GM23338 (cell line): ENCODE data around the gene TAB3.

ENCODE experiments used
- CREB1 ChIP-seq: fragments of 250-450 bp; sonication (Bioruptor Pico); IDR thresholded peaks from 2 replicates; pipeline ENCODE4 v1.5.0; 2020; ENCODE audit warnings: low read depth, mild to moderate bottlenecking, moderate library complexity
- CTCF ChIP-seq, 2 experiments: fragments of 200-600 bp in 1 of 2; sonication (generic) in 1 of 2; conservative IDR thresholded peaks; 2 replicates each; pipeline versions ENCODE4 v1.5.1 to v1.6.1; 2016 to 2017; ENCODE audit warnings: antibody characterized with exemption in 2 of 2, low read depth in 2 of 2, mild to moderate bottlenecking in 2 of 2, moderate library complexity in 1 of 2
- ETS1 ChIP-seq: IDR thresholded peaks from 2 replicates; pipeline ENCODE4 v1.6.1; 2016; ENCODE audit warnings: antibody characterized with exemption
- EZH2 ChIP-seq: fragments of 200-600 bp; sonication (generic); IDR thresholded peaks from one replicate; pipeline ENCODE4 v1.8.0; 2017; ENCODE audit warnings: antibody characterized with exemption, mild to moderate bottlenecking, low read depth; ENCODE audit not compliant: unreplicated experiment
- EZH2phosphoT487 ChIP-seq: fragments of 200-600 bp; sonication (generic); IDR thresholded peaks from one replicate; pipeline ENCODE4 v1.8.1; 2018; ENCODE audit warnings: antibody characterized with exemption; ENCODE audit not compliant: unreplicated experiment
- JUNB ChIP-seq: IDR thresholded peaks from one replicate; pipeline ENCODE4 v1.6.1; 2016; ENCODE audit warnings: antibody characterized with exemption; ENCODE audit not compliant: unreplicated experiment
- NANOG ChIP-seq: IDR thresholded peaks from 2 replicates; pipeline ENCODE4 v1.6.1; 2016; ENCODE audit warnings: antibody characterized with exemption, borderline replicate concordance
- POLR2AphosphoS5 ChIP-seq: IDR thresholded peaks from 2 replicates; pipeline ENCODE4 v1.6.1; 2016; ENCODE audit warnings: antibody characterized with exemption, low read depth
- REST ChIP-seq: IDR thresholded peaks from one replicate; pipeline ENCODE4 v1.6.1; 2018; ENCODE audit warnings: antibody characterized with exemption; ENCODE audit not compliant: unreplicated experiment
- STAT1 ChIP-seq: IDR thresholded peaks from one replicate; pipeline ENCODE4 v1.6.1; 2016; ENCODE audit warnings: antibody characterized with exemption; ENCODE audit not compliant: unreplicated experiment
- ZNF114 ChIP-seq: fragments of 250-450 bp; sonication (Bioruptor Pico); IDR thresholded peaks from 2 replicates; pipeline ENCODE4 v1.5.0; 2020; ENCODE audit warnings: mild to moderate bottlenecking, moderate library complexity

- TF ChIP-seq CTCF (conservative IDR thresholded peaks at IDR 0.05; ENCODE audit: low read depth in 2 of 2) (no peak), JUNB (no peak), REST (no peak), EZH2 (no peak), EZH2phosphoT487 (no peak), POLR2AphosphoS5 (no peak), ZNF114 (CRISPR knock-in tag) (no peak), CREB1 (CRISPR knock-in tag) (no peak), ETS1 (no peak), STAT1 (no peak), NANOG (no peak)
Measured at GRCh38 chrX:30795981-30796958, 92.8 kb downstream of the TAB3 start.
